ENCODE measurements around the gene CASZ1.

Gene CASZ1

GRCh38 chr1:10617318-10617717, 179.1 kb downstream of the CASZ1 start:
- no peaks in the 10 kb centered on the region for H3K4me1 ChIP-seq (ENCODE audit: control insufficient read depth, insufficient read depth, low read length, poor library complexity, severe bottlenecking)
- H3K4me3 ChIP-seq (ENCODE audit: insufficient read depth, low read depth, low read length, poor library complexity, severe bottlenecking) = no peak overlapping the region
- H3K9me3 ChIP-seq (ENCODE audit: control insufficient read depth, low read length) = no peaks in the 10 kb centered on the region
- H3K27me3 ChIP-seq (replicated peaks; ENCODE audit: control insufficient read depth, insufficient read depth, low read length, poor library complexity, severe bottlenecking) = no peaks in the 10 kb centered on the region
- DNase-seq = no peak
- H3K36me3 ChIP-seq (ENCODE audit: control insufficient read depth, insufficient read depth, low read length) = peaks cover 21% of the 10 kb centered on the region
- no peak overlapping the region for H3K27ac ChIP-seq (ENCODE audit: insufficient read depth, low read length, poor library complexity, severe bottlenecking)

- no peak overlapping the region for H3K4me3 ChIP-seq (ENCODE audit: insufficient read depth, low read depth, low read length, poor library complexity, severe bottlenecking)
- H3K4me1 ChIP-seq (ENCODE audit: control insufficient read depth, insufficient read depth, low read length, poor library complexity, severe bottlenecking) = no peaks in the 10 kb centered on the region
Observed at GRCh38 chr1:10616696-10617095, 179.8 kb downstream of the CASZ1 start.

GRCh38 chr1:10615932-10616671, 180.3 kb downstream of the CASZ1 start:
- Histone ChIP-seq H3K4me3 (ENCODE audit: insufficient read depth, low read depth, low read length, poor library complexity, severe bottlenecking) (no peak overlapping the region), H3K4me1 (ENCODE audit: control insufficient read depth, insufficient read depth, low read length, poor library complexity, severe bottlenecking) (no peaks in the 10 kb centered on the region), H3K27ac (ENCODE audit: insufficient read depth, low read length, poor library complexity, severe bottlenecking) (no peak overlapping the region), H3K36me3 (ENCODE audit: control insufficient read depth, insufficient read depth, low read length) (peaks cover 21% of the 10 kb centered on the region), H3K27me3 (replicated peaks; ENCODE audit: control insufficient read depth, insufficient read depth, low read length, poor library complexity, severe bottlenecking) (no peaks in the 10 kb centered on the region), H3K9me3 (ENCODE audit: control insufficient read depth, low read length) (no peaks in the 10 kb centered on the region)
- DNase-seq = no peak

More at GRCh38 chr1:10616696-10617095, 179.8 kb downstream of the CASZ1 start:
- Histone ChIP-seq H3K9me3 (ENCODE audit: control insufficient read depth, low read length) (no peaks in the 10 kb centered on the region), H3K27ac (ENCODE audit: insufficient read depth, low read length, poor library complexity, severe bottlenecking) (no peak overlapping the region), H3K36me3 (ENCODE audit: control insufficient read depth, insufficient read depth, low read length) (peaks cover 21% of the 10 kb centered on the region), H3K27me3 (replicated peaks; ENCODE audit: control insufficient read depth, insufficient read depth, low read length, poor library complexity, severe bottlenecking) (no peaks in the 10 kb centered on the region)
- no peak for DNase-seq

GRCh38 chr1:10615332-10615731, 181.1 kb downstream of the CASZ1 start:
- Histone ChIP-seq H3K4me3 (ENCODE audit: insufficient read depth, low read depth, low read length, poor library complexity, severe bottlenecking) (no peak overlapping the region), H3K27ac (ENCODE audit: insufficient read depth, low read length, poor library complexity, severe bottlenecking) (no peak overlapping the region), H3K27me3 (replicated peaks; ENCODE audit: control insufficient read depth, insufficient read depth, low read length, poor library complexity, severe bottlenecking) (no peaks in the 10 kb centered on the region), H3K9me3 (ENCODE audit: control insufficient read depth, low read length) (no peaks in the 10 kb centered on the region), H3K4me1 (ENCODE audit: control insufficient read depth, insufficient read depth, low read length, poor library complexity, severe bottlenecking) (no peaks in the 10 kb centered on the region), H3K36me3 (ENCODE audit: control insufficient read depth, insufficient read depth, low read length) (peaks cover 21% of the 10 kb centered on the region)
- no peak for DNase-seq

GRCh38 chr1:10614377-10615225, 181.8 kb downstream of the CASZ1 start:
- Histone ChIP-seq H3K4me1 (ENCODE audit: control insufficient read depth, insufficient read depth, low read length, poor library complexity, severe bottlenecking) (no peaks in the 10 kb centered on the region), H3K27ac (ENCODE audit: insufficient read depth, low read length, poor library complexity, severe bottlenecking) (no peak overlapping the region), H3K27me3 (replicated peaks; ENCODE audit: control insufficient read depth, insufficient read depth, low read length, poor library complexity, severe bottlenecking) (no peaks in the 10 kb centered on the region), H3K4me3 (ENCODE audit: insufficient read depth, low read depth, low read length, poor library complexity, severe bottlenecking) (no peak overlapping the region), H3K36me3 (ENCODE audit: control insufficient read depth, insufficient read depth, low read length) (peaks cover 21% of the 10 kb centered on the region), H3K9me3 (ENCODE audit: control insufficient read depth, low read length) (no peaks in the 10 kb centered on the region)
- DNase-seq = no peak

GRCh38 chr1:10613861-10614260, 182.6 kb downstream of the CASZ1 start:
- no peak for DNase-seq
- no peak overlapping the region for H3K4me3 ChIP-seq (ENCODE audit: insufficient read depth, low read depth, low read length, poor library complexity, severe bottlenecking)
- H3K27me3 ChIP-seq (replicated peaks; ENCODE audit: control insufficient read depth, insufficient read depth, low read length, poor library complexity, severe bottlenecking) = no peaks in the 10 kb centered on the region
- no peaks in the 10 kb centered on the region for H3K4me1 ChIP-seq (ENCODE audit: control insufficient read depth, insufficient read depth, low read length, poor library complexity, severe bottlenecking)
- no peak overlapping the region for H3K27ac ChIP-seq (ENCODE audit: insufficient read depth, low read length, poor library complexity, severe bottlenecking)
- no peaks in the 10 kb centered on the region for H3K9me3 ChIP-seq (ENCODE audit: control insufficient read depth, low read length)
- H3K36me3 ChIP-seq (ENCODE audit: control insufficient read depth, insufficient read depth, low read length) = peaks cover 17% of the 10 kb centered on the region

GRCh38 chr1:10613340-10613739, 183.1 kb downstream of the CASZ1 start:
- Histone ChIP-seq H3K9me3 (ENCODE audit: control insufficient read depth, low read length) (no peaks in the 10 kb centered on the region), H3K27me3 (replicated peaks; ENCODE audit: control insufficient read depth, insufficient read depth, low read length, poor library complexity, severe bottlenecking) (no peaks in the 10 kb centered on the region), H3K4me3 (ENCODE audit: insufficient read depth, low read depth, low read length, poor library complexity, severe bottlenecking) (no peak overlapping the region), H3K27ac (ENCODE audit: insufficient read depth, low read length, poor library complexity, severe bottlenecking) (no peak overlapping the region), H3K4me1 (ENCODE audit: control insufficient read depth, insufficient read depth, low read length, poor library complexity, severe bottlenecking) (no peaks in the 10 kb centered on the region), H3K36me3 (ENCODE audit: control insufficient read depth, insufficient read depth, low read length) (peaks cover 11% of the 10 kb centered on the region)
- no peak for DNase-seq

GRCh38 chr1:10612436-10613160, 183.8 kb downstream of the CASZ1 start:
- Histone ChIP-seq H3K4me1 (ENCODE audit: control insufficient read depth, insufficient read depth, low read length, poor library complexity, severe bottlenecking) (no peaks in the 10 kb centered on the region), H3K27ac (ENCODE audit: insufficient read depth, low read length, poor library complexity, severe bottlenecking) (no peak overlapping the region), H3K27me3 (replicated peaks; ENCODE audit: control insufficient read depth, insufficient read depth, low read length, poor library complexity, severe bottlenecking) (no peaks in the 10 kb centered on the region), H3K4me3 (ENCODE audit: insufficient read depth, low read depth, low read length, poor library complexity, severe bottlenecking) (no peak overlapping the region), H3K9me3 (ENCODE audit: control insufficient read depth, low read length) (no peaks in the 10 kb centered on the region), H3K36me3 (ENCODE audit: control insufficient read depth, insufficient read depth, low read length) (peaks cover 5% of the 10 kb centered on the region)
- DNase-seq = no peak

- no peaks in the 10 kb centered on the region for H3K9me3 ChIP-seq (ENCODE audit: control insufficient read depth, low read length)
- H3K27me3 ChIP-seq (replicated peaks; ENCODE audit: control insufficient read depth, insufficient read depth, low read length, poor library complexity, severe bottlenecking) = no peaks in the 10 kb centered on the region
- H3K36me3 ChIP-seq (ENCODE audit: control insufficient read depth, insufficient read depth, low read length) = peaks cover 5% of the 10 kb centered on the region
- no peak overlapping the region for H3K4me3 ChIP-seq (ENCODE audit: insufficient read depth, low read depth, low read length, poor library complexity, severe bottlenecking)
- H3K27ac ChIP-seq (ENCODE audit: insufficient read depth, low read length, poor library complexity, severe bottlenecking) = no peak overlapping the region
- no peak for DNase-seq
- H3K4me1 ChIP-seq (ENCODE audit: control insufficient read depth, insufficient read depth, low read length, poor library complexity, severe bottlenecking) = no peaks in the 10 kb centered on the region
Observed at GRCh38 chr1:10610901-10611600, 185.4 kb downstream of the CASZ1 start.

Data from effector memory CD4-positive, alpha-beta T cell (primary cell).